ENCODE data around the gene FOXS1.

Gene FOXS1

DNA sequence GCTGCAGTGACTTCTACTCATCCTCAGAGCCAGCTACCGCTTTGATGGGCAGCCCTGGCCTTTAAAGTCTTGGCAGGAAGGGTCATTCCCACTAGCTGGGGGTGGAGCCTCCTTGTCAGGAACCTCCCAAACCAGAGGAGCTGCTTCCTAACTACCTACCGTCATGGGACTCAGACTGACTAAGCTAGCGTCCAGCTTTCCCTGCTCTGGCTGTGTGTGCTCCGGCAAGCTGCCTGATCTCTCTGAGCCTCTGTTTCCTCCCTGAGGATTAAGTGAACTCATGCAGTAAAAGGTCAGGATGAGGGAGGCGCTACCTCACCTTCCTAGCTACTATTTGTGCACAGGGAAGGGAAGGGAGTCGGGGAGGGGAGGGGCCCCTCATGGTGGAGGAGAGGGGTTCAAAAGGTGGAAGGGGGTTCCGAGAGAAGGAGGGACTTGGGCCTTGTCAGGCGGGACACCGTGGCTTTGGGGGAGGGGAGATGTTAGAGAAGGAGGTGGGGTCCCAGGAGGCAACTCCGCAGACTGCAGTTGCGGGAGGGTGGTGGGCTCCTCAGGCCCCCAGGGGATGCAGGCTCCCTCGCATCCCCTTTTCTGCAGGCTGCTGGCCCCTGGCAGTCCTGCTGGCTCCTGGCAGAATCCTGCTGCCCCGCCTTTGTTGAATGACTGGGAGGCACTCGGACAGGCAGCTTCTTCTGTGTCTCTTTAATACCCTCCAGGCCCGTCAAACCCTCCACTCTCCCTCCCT lies 15.2 kb upstream of the FOXS1 start:
- no peak for DNase-seq

- no peak for DNase-seq
Measured at GRCh38 chr20:31859998-31860380, 14.6 kb upstream of the FOXS1 start.

DNA sequence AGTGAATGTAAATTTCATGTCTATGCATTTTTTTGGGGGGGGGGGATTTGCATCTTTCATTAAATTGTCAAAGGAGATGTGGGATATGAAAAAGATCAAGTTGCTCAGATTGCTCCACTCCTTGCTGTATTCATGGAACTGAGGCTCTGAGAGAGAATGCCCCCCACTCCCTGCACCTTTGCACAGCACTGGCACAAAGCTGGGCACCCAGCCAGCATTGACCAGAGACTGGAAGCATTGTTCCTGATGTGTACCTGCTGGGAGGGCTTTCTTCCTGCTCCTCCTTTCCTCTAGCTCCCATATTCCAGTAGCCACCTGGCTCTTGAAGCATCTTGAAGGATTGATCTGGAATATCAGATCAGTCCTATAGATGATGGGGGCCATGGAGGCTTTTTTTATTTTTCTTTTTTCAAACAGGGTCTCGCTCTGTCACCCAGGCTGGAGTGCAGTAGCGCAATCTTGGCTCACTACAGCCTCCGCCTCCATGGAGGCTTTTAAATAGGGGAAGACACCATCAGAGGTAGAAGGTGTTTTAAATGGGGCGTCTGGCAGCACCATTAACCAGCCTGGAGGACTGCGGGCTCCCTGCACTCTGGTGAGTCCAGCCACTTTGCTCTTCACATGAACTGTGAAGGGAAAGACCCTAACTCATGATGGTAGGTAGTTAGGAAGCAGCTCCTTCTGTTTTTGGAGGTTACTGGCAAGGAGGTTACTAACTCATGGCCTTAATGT lies 14.0 kb upstream of the FOXS1 start:
- DNase-seq, result no peak

- no peak for DNase-seq
Measured at GRCh38 chr20:31858760-31859083, 13.3 kb upstream of the FOXS1 start.

DNA sequence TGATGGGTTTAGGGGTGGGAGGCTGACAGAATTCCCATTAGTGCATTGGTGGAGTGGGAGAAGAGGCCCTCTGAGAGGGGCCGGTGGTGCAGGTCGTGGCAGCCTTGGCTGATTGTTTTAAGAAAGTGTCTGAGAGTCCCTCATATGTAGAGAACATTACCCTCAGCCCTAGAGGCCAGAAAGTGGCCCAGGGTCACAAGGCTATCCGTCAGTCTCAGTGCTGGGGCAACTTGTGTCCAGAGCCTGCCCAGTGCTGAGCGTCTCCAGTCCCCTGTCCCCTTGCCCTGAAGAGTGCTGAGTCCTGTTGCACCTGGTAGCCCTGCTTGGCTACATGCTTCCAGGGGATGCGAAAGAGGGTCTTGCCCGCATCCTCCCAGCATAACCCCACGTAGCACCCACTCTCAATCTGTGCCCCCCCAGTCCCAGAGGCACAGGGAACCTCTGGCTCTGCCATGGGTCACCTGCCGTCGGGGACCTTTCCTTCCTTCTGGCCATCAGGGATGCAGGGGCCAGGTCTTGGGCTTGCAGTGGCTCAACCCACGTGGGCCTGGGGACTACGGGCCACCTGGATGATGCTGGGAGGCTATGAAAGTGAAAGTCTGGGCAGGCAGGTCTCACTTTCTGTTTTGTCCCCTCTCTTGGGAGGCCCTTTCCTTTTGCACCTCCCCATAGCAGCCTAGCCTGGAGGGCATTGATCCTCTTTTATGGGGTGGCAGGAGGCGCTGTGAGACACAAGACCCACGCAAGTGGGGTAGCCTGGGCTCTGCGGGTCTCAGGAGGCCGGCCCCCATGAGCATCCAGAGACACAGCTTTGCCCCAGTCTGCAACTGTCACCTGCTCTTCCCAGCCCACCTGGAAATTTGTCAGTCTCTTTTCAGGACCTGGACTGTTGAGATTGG lies 12.7 kb upstream of the FOXS1 start:
- no peak for DNase-seq

DNA sequence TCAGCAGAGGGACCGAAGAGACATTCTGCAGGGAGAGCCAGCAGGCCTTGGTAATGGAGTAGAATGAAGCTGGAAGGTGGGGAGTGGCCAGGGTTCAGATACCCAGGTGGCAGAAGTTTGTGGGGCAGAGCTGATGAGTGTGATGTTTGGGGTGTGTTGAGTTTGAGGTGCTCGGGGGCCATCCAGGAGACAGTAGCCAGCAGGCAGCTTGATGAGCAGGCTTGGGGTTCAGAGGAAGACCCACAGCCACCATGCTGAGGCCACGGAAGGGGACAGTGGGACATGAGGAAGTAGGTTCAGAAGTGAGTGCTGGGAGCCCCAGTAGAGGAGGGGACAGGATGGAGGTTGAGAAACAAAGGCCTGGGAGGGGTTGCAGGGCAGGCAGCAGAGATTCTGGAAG lies 11.1 kb upstream of the FOXS1 start:
- no peak for DNase-seq

GRCh38 chr20:31853481-31853880 lies 8.1 kb upstream of the FOXS1 start:
- DNase-seq, result no peak

GRCh38 chr20:31851240-31851955 lies 6.0 kb upstream of the FOXS1 start:
- DNase-seq, result no peak

DNA sequence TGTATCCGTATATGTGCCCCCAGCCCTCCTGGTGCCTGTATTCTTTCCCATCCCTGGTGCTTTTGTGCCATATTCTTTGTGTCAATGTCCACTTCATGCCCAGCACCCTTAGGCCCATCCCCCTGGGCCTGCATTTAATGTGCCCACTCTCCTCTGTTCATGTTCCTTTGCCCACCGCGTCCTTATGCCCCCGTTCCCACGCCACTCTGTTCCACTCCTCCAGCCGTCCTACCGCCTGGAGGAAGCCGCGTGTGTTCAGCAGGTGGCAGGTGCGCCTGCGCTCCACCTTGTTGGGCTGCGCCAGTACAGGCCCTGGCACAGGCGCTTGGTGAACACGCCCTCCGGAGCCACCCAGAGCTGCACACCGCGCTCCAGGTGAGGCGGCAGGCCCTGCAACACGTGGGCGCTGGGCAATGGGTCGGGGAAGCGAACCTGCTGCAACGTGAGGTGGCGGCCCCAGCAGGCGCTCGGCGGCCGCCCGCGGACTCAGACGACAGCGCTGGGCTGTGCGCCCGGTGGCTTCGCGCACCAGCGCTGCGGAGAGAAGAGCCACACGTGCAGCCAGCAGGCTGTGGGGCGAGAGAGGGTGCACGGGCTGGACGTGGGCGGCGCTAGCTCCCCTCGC lies 4.0 kb upstream of the FOXS1 start:
- DNase-seq, result no peak

DNA sequence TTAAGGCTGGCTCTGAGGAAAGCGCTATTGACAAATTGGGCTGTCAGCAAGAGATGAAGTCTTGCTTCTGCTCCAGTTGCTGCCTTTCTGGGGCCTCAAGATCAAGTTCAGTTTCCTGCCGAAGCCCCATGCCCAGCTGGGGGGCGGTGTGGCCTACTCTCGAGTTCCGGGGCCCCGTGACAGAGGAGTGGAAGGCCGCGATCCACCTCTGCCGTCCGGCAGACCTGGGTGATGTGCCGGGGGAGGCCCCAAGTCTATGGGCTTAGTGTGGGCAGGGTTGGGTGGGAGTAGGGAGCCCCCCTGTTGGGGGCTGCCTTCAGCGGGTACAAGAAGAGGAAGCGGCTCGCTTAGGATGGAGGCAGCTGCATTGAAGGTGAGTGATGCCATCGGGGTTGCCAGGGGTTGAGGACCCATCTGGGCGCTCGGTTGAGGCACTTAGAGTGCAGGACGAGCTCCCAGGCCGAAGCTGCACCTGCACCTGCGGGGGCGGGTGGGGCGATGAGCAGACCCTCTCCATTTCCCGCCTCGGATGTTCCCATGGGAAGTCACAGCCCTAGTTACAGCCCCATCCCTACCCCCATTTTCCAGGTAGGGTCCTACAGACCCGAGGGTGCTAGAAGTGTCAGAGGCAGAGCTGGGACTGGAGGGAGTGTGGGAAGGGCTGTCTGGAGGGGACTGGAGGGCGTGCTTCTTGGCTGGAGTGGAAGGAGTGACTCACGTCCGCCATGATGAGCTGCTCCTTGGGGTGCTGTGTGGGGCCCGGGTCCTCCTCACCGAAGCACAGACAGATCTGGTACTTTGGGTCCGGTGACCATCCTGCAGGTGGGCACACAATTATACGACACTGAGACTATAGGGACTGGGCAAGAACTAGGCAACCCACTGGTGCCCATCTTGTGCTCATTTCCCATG lies 2.9 kb upstream of the FOXS1 start:
- no peak for DNase-seq

DNA sequence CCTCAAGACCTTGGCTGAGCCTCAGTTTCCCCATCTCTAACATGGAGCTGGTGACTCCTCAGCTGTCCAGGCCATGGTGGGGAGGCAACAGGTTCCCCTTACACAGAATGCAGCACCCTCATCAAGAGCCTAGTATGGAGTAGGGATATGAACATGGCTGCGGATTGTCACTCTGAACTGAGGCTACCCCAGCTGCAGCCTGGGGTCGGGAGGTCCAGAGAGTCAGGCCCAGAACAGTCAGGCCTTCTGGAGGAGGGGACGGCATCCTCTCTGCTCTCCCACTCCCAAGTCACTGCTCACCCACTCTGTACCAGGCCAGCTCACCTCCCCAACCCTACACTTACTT lies 1.4 kb upstream of the FOXS1 start:
- no peak for DNase-seq

DNA sequence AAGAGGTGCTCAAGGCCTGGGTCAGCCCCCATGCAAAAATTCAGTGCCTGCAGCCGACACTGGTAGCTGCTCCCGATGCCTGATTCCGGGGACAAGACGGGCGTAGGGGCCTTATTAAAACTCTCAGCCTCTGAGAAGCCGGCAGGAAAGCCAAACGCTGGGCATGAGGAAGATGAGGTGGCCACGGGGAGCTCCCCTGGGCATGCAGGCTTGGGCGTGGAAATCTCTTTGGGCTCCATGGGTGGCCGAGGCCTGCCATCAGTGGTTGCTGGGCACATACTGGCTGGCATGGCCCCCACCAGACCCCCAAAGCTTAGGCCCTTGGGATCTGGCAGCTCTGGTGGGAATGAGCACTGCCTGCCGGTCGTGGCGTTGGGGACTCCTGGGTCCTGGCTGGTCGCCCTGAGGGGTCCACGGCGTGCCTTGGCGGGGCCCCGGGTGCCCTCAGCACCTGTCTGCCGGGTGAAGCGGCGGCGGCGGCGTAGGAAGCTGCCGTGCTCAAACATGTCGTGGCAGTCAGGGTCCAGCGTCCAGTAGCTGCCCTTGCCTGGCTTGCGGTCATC lies 586 bp downstream of the FOXS1 start:
- no peak for DNase-seq

DNA sequence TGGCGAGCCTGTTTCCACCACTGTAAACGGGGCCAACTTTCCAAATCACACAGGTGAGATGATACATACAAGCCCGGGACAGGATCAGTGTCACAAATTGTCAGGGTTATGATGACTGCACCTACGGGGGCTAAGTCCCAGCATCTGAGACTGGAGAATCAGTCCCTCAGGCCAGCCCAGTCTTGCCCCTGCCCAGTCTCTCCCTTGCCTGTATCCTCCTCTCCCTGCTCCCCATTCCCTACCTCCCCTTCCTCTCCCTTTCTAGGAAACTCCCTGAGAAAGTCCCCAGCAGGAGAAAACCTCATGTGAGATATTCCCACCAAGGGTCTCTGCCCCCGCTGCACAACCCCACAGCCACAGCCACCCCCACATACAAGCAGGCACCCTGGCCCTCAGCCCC lies 1.5 kb downstream of the FOXS1 start:
- no peak for DNase-seq

DNA sequence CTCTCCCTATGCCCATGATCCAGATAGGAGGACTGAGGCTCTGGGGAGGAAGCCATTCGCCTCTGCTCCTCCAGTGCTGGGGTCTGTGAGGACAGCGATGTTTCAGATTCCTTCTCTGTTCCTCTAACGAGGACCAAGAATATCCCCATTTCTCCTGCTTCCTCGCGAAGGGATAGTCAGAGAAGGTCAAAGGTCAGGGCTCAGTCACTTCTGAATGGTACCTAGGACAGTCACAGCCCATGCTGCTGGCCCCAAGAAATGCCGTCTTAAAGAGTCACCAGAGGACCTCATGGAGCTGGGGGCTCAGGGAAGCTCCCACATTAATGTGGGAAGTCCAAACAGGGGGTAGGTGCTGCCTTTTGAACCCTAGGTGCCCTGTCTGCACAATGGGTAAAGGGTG lies 2.1 kb downstream of the FOXS1 start:
- no peak for DNase-seq

GRCh38 chr20:31842471-31843157 lies 2.8 kb downstream of the FOXS1 start:
- DNase-seq, result no peak

DNA sequence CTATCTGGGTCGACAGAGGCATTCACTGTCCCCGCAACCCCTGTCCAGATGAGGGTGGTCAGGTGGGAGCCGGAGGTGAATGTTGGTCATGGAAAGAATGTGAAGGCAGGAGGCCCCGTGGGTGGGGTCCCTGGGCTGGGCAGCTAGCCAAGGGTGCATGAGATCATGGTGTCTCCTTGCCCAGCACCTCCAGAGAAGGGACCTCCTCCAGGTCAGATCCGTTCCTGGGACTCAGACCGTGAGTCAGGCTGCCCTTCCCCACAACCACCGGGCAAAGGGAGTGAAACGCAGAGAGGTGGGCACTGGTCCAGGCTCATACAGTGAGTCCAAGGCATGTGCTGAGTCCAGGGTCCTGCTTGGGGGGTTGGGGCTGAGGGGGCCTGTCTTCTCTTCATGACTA lies 3.5 kb downstream of the FOXS1 start:
- no peak for DNase-seq

DNA sequence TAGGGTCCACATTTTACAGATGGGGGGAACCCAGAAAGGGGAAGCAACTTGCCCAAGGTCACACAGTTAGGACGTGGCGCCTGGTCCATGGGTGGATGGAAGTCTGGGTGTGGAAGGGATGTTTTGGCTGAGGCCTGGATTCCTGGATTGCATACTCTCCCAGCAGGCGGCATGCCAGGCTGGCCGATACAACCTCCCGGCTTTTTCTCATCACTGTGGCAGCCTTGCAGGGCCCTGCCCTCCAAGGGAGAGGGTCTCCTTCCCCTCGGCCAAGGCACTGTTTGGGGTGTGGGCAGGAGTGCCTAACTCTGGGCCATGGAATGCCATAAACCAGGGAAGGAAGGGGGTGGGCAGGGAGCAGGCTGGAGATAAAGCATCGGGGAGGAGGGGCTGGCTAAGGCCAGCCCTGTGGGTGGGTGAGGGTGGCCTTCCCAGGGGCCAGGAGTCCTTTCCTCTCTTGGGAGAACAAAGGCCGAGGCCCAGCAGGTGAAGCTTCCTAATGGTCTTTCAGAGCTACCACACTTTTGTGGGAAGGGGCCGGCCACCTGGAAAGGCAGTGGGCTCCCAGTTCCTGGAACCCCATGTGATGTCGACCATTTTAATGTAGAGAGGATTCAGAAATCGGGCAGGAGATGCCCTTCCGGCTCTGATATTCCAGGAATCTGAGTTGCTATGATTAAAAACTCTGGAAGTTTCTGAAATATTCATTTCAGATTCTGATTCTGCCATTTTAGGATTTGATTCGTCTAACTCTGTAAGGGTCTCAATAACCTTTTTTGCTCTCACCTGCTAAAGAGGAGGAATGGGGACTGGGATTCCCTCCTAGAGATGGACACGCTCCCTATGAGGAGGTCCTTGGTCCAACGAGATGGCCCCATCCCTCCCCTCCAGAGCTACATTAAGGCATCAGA lies 4.2 kb downstream of the FOXS1 start:
- DNase-seq, result no peak

DNA sequence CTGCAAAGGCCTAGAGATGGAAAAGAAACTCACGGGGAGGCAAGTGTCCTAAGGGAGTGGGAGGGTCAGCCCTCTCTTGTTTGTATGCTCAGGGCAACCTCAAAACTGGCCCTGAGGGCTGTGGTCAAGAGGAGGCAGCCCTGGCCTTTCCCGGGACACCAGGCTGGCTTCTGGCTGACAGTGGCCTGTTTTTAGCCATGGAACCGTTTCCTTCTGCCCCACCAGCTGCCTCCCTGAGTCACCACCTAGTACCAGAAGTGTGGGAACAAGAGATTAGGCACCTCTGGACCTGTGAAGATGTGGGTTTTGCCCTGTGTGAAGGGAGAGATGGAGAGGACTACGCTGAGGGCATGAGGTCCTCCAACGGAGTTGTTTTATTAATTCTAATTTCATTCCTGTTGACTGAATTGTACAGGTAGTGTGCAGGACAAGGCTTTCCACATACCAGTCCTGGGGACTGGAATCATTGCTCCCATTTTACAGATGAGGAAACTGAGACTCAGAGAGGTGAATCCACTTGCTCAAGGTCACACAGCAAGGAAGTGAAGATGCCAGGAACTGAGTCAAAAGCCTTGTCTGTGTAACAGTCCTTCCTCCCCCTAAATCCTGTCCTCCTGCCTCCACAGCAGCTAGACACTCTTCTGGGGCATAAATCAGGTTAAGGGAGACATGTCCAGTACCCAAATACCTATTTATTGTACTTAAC lies 5.5 kb downstream of the FOXS1 start:
- DNase-seq, result no peak
